Astrocyte of the hippocampus (primary cell): ENCODE data around the gene SIX4.
"Not testable (repeated sequence)": the region's sequence is repeated elsewhere in the genome, so short reads cannot be mapped to it uniquely, and the experiment has no call there.

ENCODE experiments used
- DNase-seq: peaks from one replicate; pipeline ENCODE4 v3.0.0; 2011; ENCODE audit warnings: low read depth, low spot score

The SIX4 gene

GRCh38 chr14:60723907-60724618 is at the start of gene SIX4:
SIX4 (minus strand) TSS chr14:60724351; CDS start chr14:60724074, 277 bp downstream.
- peak; percentile 92 for DNase-seq

DNA sequence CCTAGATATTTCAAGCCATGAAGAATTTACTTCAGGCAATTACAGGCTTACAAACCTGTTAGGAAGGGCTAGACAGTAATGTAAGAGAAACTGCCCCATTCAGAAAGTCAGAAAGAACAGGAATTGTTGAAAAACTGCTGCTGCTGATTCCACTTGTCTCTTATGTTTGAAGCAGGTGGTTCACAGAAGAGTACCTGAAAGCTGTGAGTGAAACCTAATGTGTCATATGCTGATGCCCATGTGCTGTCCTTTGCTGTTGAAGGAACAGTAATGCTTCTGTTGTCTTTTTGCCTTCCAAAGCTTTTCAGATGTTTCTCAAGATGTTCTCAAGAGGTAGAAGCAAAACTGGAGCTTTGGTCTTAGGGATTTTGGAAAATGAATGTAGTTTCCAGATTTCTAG is 49.4 kb upstream of the SIX4 start:
- DNase-seq = no peak

DNA sequence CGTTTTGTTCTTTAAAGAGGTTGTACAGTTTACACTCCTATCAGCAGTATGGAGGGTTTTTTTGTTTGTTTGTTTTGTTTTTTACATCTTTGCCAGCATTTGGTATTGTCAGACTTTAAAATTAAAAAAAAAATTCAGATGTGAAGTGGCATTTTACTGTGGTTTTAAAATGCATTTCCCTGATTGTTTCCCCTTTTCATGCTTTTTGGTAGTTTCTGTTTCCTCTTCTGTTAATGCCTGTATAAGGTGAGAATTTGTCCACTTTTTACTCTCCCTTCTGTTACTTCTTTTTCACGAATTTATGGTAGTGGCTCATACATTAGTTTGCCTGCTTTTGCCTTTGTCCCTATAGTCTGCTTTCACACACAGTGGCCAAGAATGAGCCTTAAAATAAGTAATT is 47.0 kb upstream of the SIX4 start:
- no peak for DNase-seq

GRCh38 chr14:60768602-60769001 is 44.5 kb upstream of the SIX4 start:
- no peak for DNase-seq

DNA sequence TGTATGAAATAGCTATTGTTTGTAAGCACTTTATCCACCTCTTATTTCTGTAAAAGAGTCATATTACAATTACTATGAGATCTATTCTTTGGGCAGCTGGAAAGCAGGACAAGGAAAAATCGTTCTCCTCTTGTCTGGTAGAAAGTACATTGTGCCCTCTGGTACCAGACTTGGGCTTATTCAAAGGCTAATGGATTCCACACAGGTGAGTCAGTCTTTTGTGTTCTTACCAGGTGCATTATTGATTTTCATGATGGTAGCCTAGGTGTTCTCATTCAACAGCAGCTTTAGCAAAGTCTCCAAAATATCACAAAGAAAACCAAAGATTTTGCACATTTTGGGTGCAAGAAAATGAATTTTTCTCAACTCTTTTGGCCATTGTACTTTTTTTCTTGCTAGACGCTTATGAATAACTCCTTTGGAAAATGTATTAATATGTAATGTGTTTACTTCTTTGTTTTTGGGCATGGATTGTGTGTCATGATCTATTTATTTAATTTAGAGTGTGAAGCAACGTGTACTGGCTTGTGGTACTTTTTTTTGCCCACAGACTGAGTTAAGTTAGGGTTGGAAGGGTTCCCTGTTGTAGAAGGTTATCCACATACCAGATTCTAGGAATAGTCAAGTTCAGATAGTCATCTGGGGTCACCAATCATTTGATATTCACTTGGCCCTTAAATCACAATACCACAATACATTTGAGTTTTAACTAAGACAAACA is 36.7 kb upstream of the SIX4 start:
- peak; percentile 6 for DNase-seq

- no peak for DNase-seq
Observed at GRCh38 chr14:60760209-60760608, 36.1 kb upstream of the SIX4 start.

- DNase-seq = no peak
Observed at GRCh38 chr14:60758885-60759284, 34.7 kb upstream of the SIX4 start.

- no peak for DNase-seq
Observed at GRCh38 chr14:60757567-60758002, 33.4 kb upstream of the SIX4 start.

DNA sequence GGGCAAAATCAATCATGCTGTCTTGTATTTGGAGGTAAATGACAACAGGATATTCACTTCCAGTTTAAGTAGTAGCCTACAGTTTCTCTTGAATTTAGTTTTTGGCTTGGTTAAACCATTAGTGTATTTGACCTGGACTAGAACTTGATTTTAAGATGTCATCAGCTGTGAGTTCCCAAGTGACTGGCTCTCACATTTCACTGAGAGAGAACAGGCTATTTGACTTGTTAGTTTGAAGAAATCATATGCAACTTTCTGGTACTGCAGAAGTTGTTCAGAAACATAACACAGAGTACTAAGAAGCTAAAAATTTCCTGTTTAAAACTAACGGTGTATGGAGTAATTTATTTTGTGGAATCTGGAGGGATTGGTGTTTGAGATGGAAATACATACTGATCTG is 32.7 kb upstream of the SIX4 start:
- DNase-seq = no peak

DNA sequence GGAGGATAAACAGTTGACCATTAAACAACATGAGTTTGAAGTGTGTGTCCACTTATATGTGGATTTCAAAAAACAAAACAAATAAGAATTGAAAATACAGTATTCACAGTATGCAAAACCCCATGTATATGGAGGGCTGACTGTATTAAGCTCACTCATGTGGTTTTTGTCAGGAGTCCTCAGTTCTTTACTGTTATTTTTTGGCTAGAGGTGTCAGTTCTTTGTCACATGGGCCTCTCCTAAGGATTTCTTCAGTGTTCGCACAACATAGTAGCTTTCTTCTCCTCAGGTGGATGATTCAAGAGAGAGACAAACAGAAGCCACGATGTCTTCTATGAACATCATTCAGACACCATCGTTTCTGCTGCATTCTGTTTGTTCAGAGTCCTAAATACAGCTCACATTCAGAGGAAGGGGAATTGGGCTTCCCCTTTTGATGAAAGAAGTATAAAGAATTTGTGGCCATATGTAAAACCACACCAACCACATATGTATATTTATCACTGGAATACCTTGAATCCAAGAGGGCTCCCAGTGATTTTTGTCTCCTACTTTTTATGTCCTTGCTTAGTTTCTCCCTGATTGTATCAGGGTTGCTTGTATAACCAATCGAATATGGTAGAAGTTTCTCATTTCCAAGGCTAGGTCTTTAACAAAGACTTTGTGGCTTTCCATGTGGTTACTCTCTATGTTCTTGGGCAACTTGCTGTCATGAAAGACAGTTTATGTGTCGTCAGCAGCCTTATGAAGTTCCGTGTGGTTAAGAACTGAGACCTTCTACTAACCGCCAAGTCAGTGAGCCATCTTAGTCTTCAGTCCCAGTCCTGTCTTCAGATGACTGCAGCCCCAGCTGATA is 29.3 kb upstream of the SIX4 start:
- peak; percentile 41 for DNase-seq

DNA sequence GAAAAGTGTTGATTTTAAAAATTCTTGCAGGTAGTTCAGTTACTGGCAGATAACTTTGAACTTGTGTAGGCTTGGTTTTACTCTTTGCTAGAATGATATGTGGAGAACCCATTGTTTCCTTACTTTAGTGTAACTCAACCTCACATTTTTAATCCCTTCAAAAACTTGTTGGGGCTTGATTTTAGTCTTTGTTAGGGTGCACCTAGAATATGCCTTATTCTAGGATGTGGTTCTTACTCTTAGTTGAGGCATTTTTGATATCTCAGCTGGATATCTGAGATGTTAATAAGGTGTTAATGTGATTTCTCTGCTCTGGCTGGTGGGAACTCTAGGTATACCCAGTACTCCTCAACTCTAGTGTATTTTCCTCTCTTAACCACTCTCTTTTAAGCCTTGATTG is 20.4 kb upstream of the SIX4 start:
- no peak for DNase-seq

GRCh38 chr14:60738843-60739508 is 14.8 kb upstream of the SIX4 start:
- no peak for DNase-seq

- DNase-seq = peak; percentile 79
Observed at GRCh38 chr14:60736494-60736893, 12.3 kb upstream of the SIX4 start.

- peak; percentile 18 for DNase-seq
Observed at GRCh38 chr14:60735416-60735815, 11.3 kb upstream of the SIX4 start.

DNA sequence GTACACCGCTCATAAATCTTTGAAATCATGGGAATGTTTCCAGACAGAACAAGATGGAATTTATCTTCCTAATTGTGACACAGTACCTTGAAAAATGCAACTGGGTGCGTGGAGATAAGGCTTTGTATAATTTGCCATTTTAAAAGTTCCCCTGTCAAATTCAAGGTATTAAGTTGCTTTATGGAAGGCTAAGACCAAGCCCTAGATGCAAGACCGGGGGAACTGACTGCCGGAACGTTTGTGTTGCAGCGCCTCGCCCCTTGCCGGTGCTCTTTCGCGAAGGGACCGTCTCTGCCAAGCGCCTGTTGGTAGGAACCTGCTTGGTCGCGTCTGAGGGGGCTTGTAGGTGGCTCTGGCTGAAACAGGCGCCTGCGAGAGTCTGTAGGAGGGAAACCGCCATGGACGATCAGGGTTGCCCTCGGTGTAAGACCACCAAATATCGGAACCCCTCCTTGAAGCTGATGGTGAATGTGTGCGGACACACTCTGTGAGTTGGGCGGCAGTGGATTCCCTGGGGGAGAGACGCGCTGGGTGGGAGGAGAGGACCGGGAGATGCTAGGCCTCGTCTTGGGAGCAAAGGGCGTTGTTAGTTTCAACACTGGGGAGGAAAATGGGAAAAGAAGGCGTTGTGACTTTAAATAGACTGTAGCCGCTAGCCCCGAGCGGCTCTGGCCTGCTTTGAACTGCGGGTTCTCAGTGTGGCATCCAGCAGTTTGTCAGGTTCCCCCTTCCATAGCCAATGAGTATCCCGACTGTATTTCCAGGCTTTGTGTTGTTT is 10.5 kb upstream of the SIX4 start, which contains the start of gene MNAT1:
Gene MNAT1 (plus strand): TSS at position 297 of the 778 bp plus-strand sequence. CDS start 102 bp downstream, at position 399.
- DNase-seq = peak; percentile 92

GRCh38 chr14:60732840-60733483 is 8.8 kb upstream of the SIX4 start:
- no peak for DNase-seq

- not testable (repeated sequence) for DNase-seq
Observed at GRCh38 chr14:60731291-60731690, 7.1 kb upstream of the SIX4 start.

DNA sequence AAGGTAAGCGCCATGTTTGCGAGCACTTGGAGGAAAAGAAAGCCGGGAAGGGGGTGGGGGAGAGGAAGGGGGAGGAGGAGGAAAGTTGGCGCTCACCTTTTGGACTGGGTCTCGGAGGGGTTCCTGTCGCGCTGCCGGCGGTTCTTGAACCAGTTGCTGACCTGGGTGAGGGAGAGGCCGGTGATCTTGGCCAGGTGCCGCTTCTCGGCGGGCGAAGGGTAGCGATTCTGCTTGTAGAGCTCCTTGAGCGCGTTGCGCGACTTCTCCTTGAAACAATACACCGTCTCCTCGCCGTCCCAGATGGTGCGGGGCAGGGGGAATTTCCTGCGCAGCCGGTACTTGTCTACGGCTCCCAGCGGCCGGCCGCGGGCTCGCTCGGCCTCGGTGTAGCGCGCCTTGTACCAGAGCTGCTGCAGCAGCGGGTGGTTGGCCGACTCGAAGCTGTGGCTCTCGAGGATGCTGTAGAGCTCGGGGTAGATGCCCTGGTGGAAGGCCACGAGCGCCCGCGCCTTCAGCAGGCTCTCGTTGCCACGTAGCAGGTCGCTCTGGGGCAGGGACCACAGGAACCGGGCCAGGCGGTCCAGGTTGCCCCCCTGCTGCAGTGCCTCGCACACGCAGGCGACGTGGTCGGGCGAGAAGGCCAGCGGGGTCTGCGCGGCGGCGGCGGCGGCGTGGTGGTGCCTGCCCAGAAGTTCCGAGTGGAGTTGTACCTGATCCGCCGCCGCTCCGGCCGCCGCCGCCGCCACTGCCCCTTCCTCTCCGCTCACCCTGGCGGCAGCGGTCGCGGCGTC is 840 bp downstream of the SIX4 start:
- DNase-seq = peak; percentile 81

GRCh38 chr14:60722357-60723115 is 1.6 kb downstream of the SIX4 start:
- DNase-seq = peak; percentile 79
